HG02981 (cell line): ENCODE results near the gene DDX10.
"Not testable (repeated sequence)": the region's sequence is repeated elsewhere in the genome, so short reads cannot be mapped to it uniquely, and the experiment has no call there.

Experiments used
- ATAC-seq: cut with Tn5 transposase; IDR thresholded peaks from one replicate; pipeline ENCODE4 v1.9.1; 2021; ENCODE audit warnings: mild to moderate bottlenecking, moderate library complexity; ENCODE audit not compliant: unreplicated experiment

DDX10 gene

DNA sequence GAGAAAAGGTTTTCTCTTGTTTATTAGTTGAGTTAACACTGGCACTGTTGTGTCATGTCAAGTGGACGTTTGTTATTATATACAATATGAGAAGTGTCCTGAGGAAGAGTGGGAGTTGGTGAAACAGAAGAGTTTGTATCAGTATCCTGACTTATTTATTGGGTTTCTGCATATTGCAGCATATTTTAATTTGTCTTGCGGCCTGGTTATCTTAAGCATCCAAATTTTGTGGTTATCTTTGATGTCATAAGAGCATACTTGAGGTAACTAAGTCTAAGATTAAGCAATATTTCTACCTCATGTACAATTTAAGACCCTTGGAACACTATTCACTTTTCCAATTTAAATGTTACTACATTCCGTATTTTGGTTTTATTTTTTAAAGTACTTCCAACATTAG is 103.5 kb downstream of the DDX10 start:
- no peak for ATAC-seq

DNA sequence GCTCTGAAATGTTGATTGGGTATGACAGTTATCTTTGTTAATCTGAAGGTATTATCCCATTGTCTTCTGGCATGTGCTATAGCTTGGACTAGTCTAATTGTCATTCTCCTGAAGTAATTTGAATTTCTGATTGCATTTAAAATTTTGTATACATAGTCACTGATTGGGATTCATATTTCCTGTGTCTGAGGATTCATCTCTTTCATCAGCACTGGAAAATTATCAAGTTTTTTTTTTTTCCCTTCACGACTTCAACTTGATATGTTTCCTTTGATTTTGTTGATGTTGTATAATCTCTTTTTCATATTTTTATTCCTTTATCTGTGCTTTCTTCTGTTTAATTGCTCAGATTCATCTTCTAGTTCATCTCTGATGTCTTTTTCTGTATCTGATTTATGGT is 104.1 kb downstream of the DDX10 start:
- no peak for ATAC-seq

DNA sequence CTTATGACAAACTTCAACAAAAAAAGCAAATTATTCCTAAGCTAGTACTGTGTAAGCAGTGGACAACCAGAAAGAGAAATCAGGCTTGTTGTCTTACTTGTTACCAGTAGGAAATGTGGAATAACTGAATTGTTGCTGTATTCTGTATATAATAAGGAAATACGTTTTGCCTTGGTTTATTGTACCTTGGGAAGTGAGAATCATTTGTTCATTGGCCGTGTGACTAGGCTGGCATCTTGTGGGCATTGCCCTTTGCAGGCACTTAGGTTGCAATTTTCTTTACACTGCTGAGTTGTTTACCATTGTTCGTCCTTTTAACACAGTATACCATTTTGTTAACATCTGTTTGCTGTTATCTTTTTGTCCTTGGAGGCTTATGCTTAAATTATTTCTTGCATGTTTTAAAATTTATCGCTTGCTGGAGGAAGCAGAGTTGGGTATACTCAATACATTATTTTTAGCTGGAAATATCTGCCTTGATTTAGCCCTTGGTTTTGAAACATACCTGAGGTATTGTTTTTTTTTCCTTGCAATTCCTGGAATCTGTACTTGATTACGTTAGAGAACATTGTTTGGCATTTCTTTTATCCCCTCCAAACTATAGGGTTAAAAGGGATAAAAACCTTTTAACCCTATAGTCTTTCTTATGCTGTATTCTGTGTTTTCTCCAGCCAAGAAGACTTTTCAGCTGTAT is 109.3 kb downstream of the DDX10 start:
- ATAC-seq = no peak

DNA sequence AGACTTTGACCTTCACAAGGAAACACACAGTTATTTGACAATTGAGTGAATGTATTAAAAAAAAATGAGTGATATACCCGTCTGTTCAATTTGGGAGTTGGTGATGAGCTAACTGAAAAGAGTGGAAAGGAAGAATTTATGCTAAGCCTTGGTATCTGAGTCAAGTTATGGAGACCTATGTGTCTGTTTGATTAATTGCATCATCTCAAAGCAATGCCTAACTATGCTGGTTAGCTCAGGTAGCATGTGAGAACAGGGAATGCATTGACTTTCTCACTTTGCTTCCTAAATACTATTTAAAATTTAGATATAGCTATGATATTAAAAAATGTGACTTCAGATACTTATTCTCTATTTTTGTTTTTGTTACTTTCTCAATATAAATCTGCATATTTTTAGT is 110.5 kb downstream of the DDX10 start:
- ATAC-seq = no peak

DNA sequence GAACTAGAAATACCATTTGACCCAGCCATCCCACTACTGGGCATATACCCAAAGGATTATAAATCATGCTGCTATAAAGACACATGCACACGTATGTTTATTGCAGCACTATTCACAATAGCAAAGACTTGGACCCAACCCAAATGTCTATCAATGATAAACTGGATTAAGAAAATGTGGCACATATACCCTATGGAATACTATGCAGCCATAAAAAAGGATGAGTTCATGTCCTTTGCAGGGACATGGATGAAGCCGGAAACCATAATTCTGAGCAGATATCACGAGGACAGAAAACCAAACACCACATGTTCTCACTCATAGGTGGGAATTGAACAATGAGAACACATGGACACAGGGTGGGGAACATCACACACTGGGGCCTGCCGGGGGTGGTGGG is 114.3 kb downstream of the DDX10 start:
- ATAC-seq = not testable (repeated sequence)

DNA sequence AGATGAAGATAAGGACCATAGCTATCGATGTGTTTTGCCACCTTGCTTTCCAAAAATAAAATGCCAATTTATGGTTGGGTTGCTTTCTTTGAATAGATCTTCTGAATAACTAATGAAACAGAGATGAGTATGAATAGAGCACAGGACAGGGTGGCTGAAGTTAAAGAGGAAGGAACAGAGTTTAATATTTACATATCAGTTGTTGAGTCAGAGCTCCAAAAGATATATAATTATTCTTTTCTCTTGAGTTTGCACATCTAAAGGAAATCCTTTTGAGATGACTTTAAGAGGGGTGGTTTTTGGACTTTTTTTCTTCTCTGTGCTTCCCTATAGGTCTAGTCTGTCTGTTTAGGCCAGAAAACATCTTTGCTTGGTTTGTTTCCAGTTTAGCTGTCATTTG is 115.2 kb downstream of the DDX10 start:
- no peak for ATAC-seq

DNA sequence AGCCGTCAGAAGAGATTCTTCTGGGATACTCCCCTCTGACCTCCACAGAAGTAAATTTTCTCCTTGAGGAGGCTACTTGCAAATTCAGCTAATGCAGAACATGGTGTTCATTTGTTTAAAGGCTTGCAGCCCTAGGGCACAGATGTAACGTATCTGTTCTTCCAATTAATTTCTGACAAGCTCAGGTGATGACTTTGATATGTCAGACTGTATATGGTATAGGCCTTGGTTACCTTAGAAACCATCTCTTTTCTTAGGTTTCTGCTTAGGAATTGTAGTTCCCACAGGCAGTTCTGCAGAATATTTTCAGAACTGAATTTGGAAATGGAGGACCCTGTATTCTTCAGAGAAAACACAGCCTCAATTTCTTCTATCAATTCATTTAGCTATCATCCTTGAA is 117.1 kb downstream of the DDX10 start:
- no peak for ATAC-seq

DNA sequence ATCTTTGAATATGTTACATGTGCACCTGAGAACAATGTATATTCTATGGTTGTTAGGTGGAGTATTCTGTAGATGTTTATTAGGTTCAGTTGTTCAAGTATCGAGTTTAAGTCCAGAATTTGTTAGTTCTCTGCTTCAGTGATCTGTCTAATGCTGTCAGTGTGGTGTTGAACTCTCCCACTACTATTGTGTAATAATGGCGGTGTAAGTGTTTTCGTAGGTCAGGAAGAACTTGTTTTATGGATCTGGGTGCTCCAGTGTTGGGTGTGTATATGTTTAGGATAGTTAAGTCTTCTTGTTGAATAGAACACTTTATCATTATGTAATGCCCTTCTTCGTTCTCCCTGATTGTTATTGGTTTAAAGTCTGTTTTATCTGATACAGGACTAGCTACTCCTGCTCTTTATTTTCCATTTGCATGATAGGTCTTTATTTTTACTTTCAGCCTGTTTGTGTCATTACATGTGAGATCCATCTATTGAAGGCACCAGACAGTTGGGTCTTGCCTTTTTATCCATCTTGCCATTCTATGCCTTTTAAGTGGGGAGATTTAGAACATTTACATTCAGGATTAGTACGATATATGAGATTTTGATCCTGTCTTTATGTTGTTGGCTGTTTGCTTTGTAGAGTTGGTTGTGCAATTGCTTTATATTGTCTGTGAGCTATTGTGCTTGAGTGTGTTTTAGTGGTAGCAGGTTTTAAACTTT is 121.6 kb downstream of the DDX10 start:
- ATAC-seq = no peak

DNA sequence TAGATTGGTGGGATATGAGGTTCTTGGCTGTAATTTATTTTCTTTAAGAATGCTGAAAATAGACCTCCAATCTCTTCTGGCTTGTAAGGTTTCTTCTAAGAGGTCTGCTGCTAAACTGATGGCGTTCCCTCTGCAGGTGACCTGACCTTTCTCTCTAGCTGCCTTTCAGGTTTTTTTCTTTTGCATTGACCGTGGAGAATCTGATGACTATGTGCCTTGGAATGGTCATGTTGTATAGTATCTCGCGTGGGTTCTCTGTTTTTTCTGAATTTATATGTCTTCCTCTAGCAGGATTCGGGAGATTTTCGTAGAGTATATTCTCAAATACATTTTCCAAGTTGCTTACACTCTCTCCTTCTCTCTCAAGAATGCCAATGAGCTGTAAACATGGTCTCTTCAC is 122.2 kb downstream of the DDX10 start:
- no peak for ATAC-seq

DNA sequence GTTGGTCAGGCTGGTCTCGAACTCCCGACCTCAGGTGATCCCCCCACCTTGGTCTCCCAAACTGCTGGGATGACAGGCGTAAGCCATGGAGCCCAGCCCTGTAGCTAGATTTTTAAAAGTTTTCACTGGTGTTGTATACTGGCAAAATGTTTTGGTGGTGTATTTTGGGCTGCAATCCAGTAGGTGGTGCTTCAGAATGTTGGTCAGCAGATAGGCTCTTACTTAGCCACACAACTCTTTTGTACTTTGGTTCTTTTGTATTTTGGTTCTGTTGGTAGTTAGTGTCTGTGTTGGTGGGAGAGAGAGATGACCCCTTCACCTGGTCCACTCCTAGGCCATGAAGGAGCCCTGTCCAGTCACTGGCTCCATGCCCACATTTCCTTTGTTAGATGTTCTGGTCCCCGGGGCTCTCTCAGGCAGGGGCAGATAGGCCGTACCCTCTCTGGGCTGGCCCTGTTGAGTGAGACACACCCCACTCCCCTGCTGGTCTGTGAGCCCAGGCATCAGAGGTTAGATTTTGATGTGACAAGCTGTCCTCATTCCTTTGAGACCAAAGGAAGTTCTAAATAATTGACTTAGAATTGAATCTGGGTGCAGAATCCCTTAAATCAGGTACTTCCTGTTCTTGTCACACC is 123.8 kb downstream of the DDX10 start:
- ATAC-seq = no peak

DNA sequence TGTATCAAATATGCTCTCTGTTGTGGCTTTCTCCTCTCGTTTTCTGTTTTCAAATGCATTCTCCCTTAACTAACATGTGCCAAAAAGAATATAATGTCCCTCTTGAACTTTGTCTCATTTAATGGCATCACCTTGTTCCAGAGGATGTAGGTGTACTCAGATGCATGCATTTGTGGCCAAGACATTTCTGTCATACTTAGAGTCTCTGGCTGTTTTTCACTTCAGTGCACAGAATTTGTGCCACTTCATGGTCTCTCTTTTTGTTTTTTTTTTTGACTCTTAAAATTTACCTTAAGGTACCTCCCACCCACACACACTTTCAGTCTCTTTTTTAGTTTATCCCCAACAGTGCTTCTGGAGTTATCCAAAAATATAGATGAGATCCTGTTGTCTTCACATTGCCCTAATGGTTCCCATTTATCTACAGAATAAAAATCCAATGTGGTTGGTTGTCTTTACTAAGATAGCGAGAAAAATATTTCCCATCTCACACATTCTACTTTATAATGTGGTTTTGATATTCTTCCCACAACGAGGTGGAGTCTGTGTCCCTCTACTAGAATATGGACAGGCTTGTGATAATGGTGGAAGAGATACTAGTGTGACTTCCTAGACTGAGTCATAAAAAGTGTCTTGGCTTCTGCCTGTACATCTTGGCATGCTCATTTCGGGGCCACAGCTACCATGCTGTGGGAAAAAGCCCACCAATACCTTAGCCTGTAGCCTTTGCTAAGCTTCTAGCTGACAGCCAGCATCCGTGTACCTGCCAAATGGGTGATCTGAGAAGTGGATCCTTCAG is 125.8 kb downstream of the DDX10 start:
- ATAC-seq = no peak

DNA sequence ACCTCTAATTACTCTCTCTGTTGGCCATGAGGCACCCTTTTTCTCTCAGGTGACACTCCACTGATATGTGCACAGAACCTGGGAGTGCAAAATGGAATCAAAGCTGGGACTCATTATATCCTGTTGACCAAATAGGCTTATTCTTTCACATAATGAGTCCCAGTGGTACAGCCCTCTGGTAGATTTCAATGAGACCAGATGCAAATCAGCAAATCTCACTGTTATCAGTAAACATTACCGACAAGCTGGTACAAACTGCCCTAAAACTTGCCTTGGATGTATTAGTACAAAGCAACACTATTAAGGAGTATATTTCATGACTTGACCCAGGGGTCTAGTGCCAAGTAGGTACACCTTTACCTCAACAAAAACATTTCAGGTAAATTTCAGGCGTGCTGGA is 128.3 kb downstream of the DDX10 start:
- no peak for ATAC-seq

DNA sequence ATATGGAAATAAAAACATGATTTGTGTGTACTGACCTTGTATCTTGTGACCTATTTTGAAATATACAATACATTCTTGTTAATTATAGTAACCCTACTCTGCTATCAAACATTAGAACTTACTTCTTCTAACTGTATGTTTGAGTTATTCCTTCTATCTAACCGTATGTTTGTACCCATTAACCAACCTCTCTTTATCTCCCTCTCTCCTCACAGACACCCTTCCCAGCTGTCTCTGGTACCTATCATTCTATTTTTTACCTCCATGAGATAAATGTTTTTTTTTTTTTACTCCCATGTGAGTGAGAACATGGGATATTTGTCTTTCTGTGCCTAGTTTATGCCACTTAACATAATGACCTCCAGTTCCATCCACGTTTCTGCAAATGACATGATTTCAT is 128.7 kb downstream of the DDX10 start:
- ATAC-seq = no peak

DNA sequence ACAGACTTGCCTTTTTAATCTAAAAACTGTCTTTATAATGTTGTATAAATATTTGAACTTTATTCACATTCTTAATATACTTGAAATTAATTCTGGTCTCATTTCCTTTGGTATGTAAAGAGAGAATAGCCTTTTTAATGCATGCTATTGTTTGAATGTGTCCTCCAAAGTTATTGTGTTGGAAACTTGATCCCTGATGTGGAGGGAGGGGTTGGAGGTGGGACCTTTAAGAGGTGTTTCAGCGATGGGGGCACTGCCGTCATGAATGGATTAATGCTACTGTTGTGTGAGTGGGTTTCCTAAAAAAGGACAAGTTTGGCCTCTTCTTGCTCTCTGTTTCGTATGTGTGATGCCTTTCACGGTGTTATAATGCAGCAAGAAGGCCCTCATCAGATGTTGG is 131.7 kb downstream of the DDX10 start:
- ATAC-seq = no peak

DNA sequence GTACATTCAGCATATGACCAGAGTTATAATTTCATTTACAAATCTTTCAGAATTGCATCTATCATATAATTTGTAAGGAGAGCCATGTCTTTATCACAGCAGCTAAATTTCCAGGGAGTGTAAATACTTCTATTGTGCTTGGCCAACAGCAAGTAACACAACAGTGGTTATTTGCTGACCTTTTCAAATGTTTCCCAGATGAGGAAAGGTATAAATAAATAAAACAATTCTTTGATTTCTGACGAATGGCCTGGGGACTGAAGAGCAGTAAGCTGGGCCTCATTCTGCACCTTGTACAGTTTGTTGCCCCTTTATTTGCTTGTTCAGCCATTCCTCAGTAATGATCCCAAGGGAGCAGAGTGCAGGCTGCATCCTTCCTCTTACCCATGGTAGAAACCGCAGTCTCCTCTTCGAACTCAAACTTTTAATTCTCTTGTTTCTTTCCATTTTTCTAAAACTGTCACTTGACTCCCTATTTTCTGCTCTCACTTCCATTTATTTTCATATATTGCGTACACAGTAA is 132.8 kb downstream of the DDX10 start:
- ATAC-seq = no peak

DNA sequence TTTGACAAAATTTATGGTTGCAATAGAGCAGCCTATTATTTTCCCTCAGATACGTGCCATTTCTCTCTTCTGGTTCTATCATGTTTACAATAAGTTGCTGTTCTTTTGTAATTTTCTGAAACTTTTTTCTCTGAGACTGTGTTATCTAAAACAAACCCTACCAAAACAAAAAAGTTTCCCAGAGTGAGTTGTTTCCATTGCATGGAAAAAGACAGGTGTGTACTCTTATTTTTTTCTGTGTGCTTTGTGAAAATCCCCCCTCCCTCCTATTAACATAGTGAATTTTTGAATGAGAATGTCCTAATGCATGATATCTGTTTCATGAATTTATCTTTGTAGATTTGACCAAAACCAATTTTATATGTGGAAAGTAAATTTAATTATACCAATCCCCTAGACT is 137.6 kb downstream of the DDX10 start:
- ATAC-seq = no peak

DNA sequence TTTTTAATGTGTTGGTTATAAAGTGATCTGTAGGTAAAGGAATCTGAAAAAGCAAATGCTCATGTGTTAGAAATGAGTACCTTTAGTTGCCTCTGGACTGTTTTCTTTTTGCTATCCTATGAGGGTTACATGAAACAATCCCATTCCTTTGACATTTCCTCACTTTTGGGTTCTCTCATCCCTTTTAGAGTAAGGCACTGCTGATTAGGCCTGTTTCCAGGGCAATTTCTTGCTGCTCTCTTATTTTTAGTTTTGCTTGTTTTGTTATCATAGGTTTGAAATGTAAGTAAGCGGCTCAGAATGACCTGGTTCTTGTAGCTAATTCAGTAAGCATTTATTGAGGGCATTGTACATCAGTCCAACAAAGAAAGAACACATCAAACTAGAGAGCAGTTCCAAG is 138.9 kb downstream of the DDX10 start:
- no peak for ATAC-seq

DNA sequence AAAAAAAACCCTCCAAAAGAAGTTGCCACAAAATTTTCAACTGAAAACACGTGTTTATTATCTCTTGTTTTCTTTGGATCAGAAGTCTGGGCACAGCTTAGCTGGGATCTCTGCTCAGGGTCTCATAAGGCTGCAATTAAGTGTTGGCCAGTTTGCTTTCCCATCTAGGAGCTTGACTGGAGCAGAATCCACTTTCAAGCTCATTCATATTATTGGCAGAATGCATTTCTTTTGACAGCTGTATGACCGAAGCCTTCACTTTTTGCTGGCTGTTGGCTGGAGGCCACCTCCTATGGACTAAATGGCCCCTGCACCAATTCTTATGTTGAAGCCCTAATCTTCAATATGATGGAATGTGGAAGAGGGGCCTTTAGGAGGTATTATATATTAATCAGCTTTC is 139.6 kb downstream of the DDX10 start:
- ATAC-seq = no peak

DNA sequence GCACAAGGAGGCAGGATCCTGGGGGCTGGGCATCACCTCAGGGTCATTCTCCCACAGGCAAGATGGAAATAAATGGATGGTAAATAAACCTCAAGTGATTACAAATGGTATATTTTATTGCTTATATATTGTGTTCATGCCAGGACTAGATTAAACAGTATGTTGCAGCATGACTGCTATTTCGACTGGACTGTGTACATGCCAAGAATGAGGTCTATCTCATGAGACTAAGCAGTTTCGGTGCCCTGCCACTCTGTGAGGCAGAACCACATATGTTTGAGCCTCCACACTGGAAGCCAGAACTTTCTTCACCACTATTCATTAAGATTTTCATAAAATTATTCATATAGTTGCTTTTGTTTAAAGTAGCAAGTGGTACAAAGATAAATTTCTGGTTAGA is 140.2 kb downstream of the DDX10 start:
- no peak for ATAC-seq

DNA sequence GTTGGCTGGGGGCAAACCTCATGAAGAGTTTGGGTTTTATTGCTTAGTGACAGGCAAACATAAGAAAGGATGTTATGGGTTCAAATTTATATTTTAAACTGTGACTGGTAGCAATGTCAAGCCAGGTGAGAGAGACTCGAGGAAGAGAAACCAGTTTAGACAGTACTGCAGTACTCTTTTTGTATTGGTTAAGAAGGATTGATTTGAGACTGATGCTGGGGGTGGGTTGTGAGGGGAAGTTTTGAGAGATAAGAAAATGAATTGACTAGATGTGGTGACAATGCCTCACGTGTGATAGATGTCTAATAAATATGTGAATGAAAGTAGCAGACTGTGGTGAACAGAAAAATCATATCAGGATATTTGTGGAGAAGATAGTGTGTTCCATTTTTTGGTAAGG is 142.4 kb downstream of the DDX10 start:
- ATAC-seq = no peak

DNA sequence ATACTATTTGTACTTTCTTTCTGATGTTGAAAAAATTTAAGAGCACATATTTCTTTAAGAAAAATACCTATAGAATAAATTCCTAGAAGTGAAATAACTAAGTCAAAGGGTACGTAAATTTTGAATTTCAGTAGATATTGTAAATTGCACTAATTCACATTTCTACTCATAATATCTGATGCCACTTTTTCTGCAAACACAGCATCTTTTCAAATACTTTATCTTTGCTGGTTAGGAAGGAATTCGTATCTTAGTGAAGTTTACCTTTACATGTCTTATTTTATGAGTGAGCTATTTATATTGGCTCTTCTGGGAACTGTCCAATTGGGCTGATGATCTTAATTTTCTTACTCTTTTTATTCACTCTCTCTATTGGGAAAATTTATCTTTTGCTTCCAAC is 148.2 kb downstream of the DDX10 start:
- ATAC-seq = no peak
